ENCODE measurements around the gene NCK2.

NCK2 gene

DNA sequence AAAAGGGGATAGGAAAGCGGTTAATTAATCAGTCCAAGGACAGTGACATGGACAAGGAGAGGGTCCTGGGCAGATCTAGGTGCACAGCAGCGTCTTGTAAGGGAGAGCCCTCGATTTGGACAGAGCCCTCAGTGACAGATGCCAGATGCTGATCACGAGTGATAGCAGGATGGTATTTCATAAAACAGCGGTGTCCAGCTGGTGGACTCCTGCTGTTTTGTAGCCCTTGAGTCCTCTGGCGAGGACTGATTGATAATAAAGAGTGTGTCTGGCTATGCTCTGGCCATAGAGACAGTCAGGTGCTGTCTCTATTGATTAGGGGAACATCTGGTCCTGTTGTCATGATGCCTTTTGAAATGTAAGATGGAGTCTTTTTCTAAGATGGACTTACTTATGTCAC is 180.7 kb downstream of the NCK2 start:
- H3K9me3 ChIP-seq (ENCODE audit: insufficient read depth, low read length), result no peaks in the 10 kb centered on the region
- H4K20me1 ChIP-seq (ENCODE audit: low read depth, low read length), result no peaks in the 10 kb centered on the region
- no peaks in the 10 kb centered on the region for H3K9me2 ChIP-seq (replicated peaks; ENCODE audit: insufficient read depth, low read length)
- no peaks in the 10 kb centered on the region for H3K79me2 ChIP-seq (ENCODE audit: insufficient read depth, low read length)
- H2AFZ ChIP-seq (ENCODE audit: low read depth, low read length, severe bottlenecking), result no peak overlapping the region
- no peak for TF ChIP-seq EZH2phosphoT487 (conservative IDR thresholded peaks at IDR 0.05; ENCODE audit: low read length)
- TF ChIP-seq, protein P1, sequence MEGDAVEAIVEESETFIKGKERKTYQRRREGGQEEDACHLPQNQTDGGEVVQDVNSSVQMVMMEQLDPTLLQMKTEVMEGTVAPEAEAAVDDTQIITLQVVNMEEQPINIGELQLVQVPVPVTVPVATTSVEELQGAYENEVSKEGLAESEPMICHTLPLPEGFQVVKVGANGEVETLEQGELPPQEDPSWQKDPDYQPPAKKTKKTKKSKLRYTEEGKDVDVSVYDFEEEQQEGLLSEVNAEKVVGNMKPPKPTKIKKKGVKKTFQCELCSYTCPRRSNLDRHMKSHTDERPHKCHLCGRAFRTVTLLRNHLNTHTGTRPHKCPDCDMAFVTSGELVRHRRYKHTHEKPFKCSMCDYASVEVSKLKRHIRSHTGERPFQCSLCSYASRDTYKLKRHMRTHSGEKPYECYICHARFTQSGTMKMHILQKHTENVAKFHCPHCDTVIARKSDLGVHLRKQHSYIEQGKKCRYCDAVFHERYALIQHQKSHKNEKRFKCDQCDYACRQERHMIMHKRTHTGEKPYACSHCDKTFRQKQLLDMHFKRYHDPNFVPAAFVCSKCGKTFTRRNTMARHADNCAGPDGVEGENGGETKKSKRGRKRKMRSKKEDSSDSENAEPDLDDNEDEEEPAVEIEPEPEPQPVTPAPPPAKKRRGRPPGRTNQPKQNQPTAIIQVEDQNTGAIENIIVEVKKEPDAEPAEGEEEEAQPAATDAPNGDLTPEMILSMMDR (IDR thresholded peaks at IDR 0.05; ENCODE audit: insufficient read depth, low read length, poor library complexity, severe bottlenecking), result no peak
- H3K4me3 ChIP-seq (ENCODE audit: insufficient read depth, low read length, poor library complexity, severe bottlenecking), result no peak overlapping the region
- H3F3A ChIP-seq (ENCODE audit: insufficient read depth), result no peaks in the 10 kb centered on the region
- H3K4me2 ChIP-seq (ENCODE audit: low read depth, low read length, poor library complexity, severe bottlenecking), result no peak overlapping the region
- H3K27me3 ChIP-seq (ENCODE audit: low read length), result no peaks in the 10 kb centered on the region
- H3K9ac ChIP-seq (ENCODE audit: low read length), result no peak overlapping the region
- H3K36me3 ChIP-seq (ENCODE audit: low read length), result no peaks in the 10 kb centered on the region
- H3K27ac ChIP-seq (ENCODE audit: low read depth, low read length), result no peak overlapping the region

DNA sequence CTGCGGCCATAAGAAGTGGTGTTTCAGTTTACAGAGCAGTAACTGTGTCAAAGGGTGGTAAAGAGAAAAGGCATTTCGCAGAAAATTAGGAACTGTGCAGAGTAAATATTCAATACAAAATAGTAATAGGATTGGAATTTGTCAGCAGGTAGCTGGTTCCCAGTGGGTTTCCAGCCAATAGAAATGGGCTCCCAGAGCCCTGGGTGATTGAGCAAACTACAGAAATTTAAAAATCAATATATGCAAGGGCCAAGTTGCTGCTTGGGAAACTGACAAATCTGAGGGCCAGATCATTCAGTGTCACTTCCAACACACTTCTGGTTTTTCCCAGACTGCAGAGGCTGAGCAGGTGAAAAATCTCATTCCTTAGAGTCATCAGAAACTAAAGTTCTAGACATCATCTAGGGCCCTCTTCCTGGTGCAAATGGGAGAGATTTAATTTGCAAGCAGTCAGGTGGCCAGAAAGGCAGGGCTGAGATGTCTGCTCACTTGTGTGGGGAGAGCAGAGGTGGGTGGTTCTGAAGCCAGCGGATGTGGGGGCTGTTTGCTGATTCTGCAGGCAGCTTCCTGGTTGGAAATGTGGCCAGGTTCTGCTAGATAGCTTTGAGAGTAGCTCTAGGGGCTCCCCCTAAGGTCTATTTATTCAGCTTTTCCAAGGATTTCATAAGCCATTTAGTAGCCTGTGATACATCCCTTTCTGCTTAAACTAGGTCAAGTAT is 182.4 kb downstream of the NCK2 start:
- Histone ChIP-seq H3K79me2 (ENCODE audit: insufficient read depth, low read length) (no peaks in the 10 kb centered on the region), H3K9me2 (replicated peaks; ENCODE audit: insufficient read depth, low read length) (no peaks in the 10 kb centered on the region), H3K36me3 (ENCODE audit: low read length) (no peaks in the 10 kb centered on the region), H2AFZ (ENCODE audit: low read depth, low read length, severe bottlenecking) (no peak overlapping the region), H4K20me1 (ENCODE audit: low read depth, low read length) (no peaks in the 10 kb centered on the region), H3K4me2 (ENCODE audit: low read depth, low read length, poor library complexity, severe bottlenecking) (no peak overlapping the region), H3F3A (ENCODE audit: insufficient read depth) (no peaks in the 10 kb centered on the region), H3K9me3 (ENCODE audit: insufficient read depth, low read length) (no peaks in the 10 kb centered on the region), H3K27ac (ENCODE audit: low read depth, low read length) (no peak overlapping the region), H3K27me3 (ENCODE audit: low read length) (no peaks in the 10 kb centered on the region), H3K4me3 (ENCODE audit: insufficient read depth, low read length, poor library complexity, severe bottlenecking) (no peak overlapping the region), H3K9ac (ENCODE audit: low read length) (no peak overlapping the region)
- no peak for TF ChIP-seq EZH2phosphoT487 (conservative IDR thresholded peaks at IDR 0.05; ENCODE audit: low read length)
- TF ChIP-seq, protein P1 (IDR thresholded peaks at IDR 0.05; ENCODE audit: insufficient read depth, low read length, poor library complexity, severe bottlenecking), result no peak

DNA sequence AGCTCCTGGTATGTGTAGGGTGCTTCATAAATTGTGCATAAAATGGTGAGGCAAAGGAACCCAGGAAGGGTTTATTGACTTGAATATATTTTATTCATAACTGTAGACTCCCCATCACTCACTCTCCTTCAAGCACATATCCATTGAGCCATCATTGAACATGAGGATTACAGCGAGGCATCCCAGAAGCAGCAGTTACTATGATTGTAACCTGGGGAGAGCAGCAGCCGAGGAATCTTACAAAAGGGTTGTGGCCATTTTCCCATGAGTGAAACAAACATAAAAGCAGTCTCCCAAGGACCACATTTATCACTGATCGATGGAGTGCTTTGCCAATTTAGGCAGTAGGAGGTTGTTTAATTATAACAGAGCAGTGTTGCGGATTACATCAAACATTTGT is 183.4 kb downstream of the NCK2 start:
- TF ChIP-seq EZH2phosphoT487 (conservative IDR thresholded peaks at IDR 0.05; ENCODE audit: low read length), result no peak
- TF ChIP-seq, protein P1 (IDR thresholded peaks at IDR 0.05; ENCODE audit: insufficient read depth, low read length, poor library complexity, severe bottlenecking), result no peak
- no peaks in the 10 kb centered on the region for H3K9me3 ChIP-seq (ENCODE audit: insufficient read depth, low read length)
- H3F3A ChIP-seq (ENCODE audit: insufficient read depth), result no peaks in the 10 kb centered on the region
- H4K20me1 ChIP-seq (ENCODE audit: low read depth, low read length), result no peaks in the 10 kb centered on the region
- no peak overlapping the region for H3K4me2 ChIP-seq (ENCODE audit: low read depth, low read length, poor library complexity, severe bottlenecking)
- no peaks in the 10 kb centered on the region for H3K79me2 ChIP-seq (ENCODE audit: insufficient read depth, low read length)
- no peak overlapping the region for H3K4me3 ChIP-seq (ENCODE audit: insufficient read depth, low read length, poor library complexity, severe bottlenecking)
- no peaks in the 10 kb centered on the region for H3K36me3 ChIP-seq (ENCODE audit: low read length)
- no peak overlapping the region for H3K27ac ChIP-seq (ENCODE audit: low read depth, low read length)
- no peak overlapping the region for H3K9ac ChIP-seq (ENCODE audit: low read length)
- H3K9me2 ChIP-seq (replicated peaks; ENCODE audit: insufficient read depth, low read length), result no peaks in the 10 kb centered on the region
- no peaks in the 10 kb centered on the region for H3K27me3 ChIP-seq (ENCODE audit: low read length)
- no peak overlapping the region for H2AFZ ChIP-seq (ENCODE audit: low read depth, low read length, severe bottlenecking)
